ENCODE data around the gene P2RY6. TPM values are rescaled to one million over a fixed set of nuclear protein-coding genes. Genes with fewer than 3 reads are reported as not detected.

Gene P2RY6
- total RNA-seq, 1 experiment from 2014 or later: 0.15 TPM

DNA sequence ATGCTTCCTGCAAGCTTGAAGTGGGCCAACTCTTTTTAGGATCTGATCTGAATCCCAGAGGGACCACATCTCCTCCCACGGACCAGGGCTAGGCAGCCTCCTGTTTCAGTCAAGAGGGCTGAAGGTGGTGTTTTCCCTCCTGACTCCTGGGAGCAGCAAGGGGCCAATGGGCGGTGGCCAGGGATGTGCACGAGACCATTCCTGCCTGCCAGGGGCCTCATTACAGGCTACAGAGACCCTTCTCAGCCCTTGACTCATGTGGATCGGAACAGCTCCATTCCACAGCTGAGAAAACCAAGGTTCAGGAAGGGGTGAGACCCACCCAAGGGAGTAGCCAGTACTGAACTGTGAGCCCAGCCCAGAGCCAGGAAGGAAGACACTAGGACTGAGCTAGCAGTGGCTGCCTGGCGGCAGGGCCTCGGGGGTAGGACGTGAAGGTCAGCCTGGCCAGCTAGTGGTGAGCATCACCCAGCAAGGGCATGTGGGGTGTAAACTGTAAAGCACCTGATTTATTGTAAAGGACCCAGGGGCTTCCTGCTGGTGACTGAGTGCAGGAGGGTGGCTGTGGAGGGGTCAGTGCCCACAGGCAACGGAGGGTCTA is 3.4 kb upstream of the P2RY6 start:
- no peaks in the 10 kb centered on the region for H3K9me2 ChIP-seq (ENCODE audit: insufficient read depth)
- H2AFZ ChIP-seq (ENCODE audit: low read depth, low read length, poor library complexity, severe bottlenecking): no peak overlapping the region
- peaks cover 2 to 19% of the 10 kb centered on the region in 2 experiments; a peak in 3 of 4 replicates for H3K4me1 ChIP-seq (ENCODE audit: control insufficient read depth in 1 of 2, insufficient read depth in 2 of 2, low read length in 2 of 2)
- DNase-seq (ENCODE audit: low read depth, low spot score): no peak
- CTCF ChIA-PET: no interaction called here
- no peak overlapping the region for H3K4me3 ChIP-seq (replicated peaks in 1 of 2; ENCODE audit: low read depth in 1 of 2, low read length in 2 of 2)
- no peaks in the 10 kb centered on the region for H3K79me2 ChIP-seq (ENCODE audit: insufficient read depth, low read length)
- peaks cover 5% of the 10 kb centered on the region; the same call in 1 of the 2 replicates for H3K27me3 ChIP-seq (ENCODE audit: insufficient read depth, low read length)
- H3K9ac ChIP-seq (ENCODE audit: low read length): no peak overlapping the region
- POLR2A ChIA-PET: no interaction called here
- no peaks in the 10 kb centered on the region for H3K9me3 ChIP-seq (ENCODE audit: control insufficient read depth in 1 of 2, insufficient read depth in 1 of 2, low read depth in 1 of 2, low read length in 2 of 2)
- RAD21 ChIA-PET (ENCODE audit: low non-redundant PET in 1 of 2, low total read pairs in 2 of 2, uncharacterized antibody in 2 of 2, unreplicated experiment in 2 of 2): no interaction called here
- no peak for TF ChIP-seq SIN3A (IDR thresholded peaks at IDR 0.05; ENCODE audit: low read depth)
- no peak for TF ChIP-seq FOSL1 (IDR thresholded peaks at IDR 0.05; ENCODE audit: low read depth)
- TF ChIP-seq JUND (IDR thresholded peaks at IDR 0.05): no peak
- TF ChIP-seq, protein P1, sequence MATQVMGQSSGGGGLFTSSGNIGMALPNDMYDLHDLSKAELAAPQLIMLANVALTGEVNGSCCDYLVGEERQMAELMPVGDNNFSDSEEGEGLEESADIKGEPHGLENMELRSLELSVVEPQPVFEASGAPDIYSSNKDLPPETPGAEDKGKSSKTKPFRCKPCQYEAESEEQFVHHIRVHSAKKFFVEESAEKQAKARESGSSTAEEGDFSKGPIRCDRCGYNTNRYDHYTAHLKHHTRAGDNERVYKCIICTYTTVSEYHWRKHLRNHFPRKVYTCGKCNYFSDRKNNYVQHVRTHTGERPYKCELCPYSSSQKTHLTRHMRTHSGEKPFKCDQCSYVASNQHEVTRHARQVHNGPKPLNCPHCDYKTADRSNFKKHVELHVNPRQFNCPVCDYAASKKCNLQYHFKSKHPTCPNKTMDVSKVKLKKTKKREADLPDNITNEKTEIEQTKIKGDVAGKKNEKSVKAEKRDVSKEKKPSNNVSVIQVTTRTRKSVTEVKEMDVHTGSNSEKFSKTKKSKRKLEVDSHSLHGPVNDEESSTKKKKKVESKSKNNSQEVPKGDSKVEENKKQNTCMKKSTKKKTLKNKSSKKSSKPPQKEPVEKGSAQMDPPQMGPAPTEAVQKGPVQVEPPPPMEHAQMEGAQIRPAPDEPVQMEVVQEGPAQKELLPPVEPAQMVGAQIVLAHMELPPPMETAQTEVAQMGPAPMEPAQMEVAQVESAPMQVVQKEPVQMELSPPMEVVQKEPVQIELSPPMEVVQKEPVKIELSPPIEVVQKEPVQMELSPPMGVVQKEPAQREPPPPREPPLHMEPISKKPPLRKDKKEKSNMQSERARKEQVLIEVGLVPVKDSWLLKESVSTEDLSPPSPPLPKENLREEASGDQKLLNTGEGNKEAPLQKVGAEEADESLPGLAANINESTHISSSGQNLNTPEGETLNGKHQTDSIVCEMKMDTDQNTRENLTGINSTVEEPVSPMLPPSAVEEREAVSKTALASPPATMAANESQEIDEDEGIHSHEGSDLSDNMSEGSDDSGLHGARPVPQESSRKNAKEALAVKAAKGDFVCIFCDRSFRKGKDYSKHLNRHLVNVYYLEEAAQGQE (IDR thresholded peaks at IDR 0.05; ENCODE audit: low read depth): no peak
- no peak for TF ChIP-seq POLR2AphosphoS5 (IDR thresholded peaks at IDR 0.05; ENCODE audit: low read depth, low read length)
- TF ChIP-seq YY1 (IDR thresholded peaks at IDR 0.05; ENCODE audit: extremely low read depth, insufficient replicate concordance, low read depth, low read length): no peak
- TF ChIP-seq, protein P2, sequence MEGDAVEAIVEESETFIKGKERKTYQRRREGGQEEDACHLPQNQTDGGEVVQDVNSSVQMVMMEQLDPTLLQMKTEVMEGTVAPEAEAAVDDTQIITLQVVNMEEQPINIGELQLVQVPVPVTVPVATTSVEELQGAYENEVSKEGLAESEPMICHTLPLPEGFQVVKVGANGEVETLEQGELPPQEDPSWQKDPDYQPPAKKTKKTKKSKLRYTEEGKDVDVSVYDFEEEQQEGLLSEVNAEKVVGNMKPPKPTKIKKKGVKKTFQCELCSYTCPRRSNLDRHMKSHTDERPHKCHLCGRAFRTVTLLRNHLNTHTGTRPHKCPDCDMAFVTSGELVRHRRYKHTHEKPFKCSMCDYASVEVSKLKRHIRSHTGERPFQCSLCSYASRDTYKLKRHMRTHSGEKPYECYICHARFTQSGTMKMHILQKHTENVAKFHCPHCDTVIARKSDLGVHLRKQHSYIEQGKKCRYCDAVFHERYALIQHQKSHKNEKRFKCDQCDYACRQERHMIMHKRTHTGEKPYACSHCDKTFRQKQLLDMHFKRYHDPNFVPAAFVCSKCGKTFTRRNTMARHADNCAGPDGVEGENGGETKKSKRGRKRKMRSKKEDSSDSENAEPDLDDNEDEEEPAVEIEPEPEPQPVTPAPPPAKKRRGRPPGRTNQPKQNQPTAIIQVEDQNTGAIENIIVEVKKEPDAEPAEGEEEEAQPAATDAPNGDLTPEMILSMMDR (IDR thresholded peaks at IDR 0.05 in 2 of 3, conservative IDR thresholded peaks at IDR 0.05 in 1 of 3; ENCODE audit: borderline replicate concordance in 1 of 3, insufficient read depth in 1 of 3, low read depth in 2 of 3, low read length in 2 of 3): no peak
- TF ChIP-seq CEBPB (IDR thresholded peaks at IDR 0.05; ENCODE audit: low read depth): no peak
- no peak for TF ChIP-seq POLR2A (IDR thresholded peaks at IDR 0.05; ENCODE audit: borderline replicate concordance, extremely low read depth, insufficient read depth, insufficient read length)
- TF ChIP-seq, protein P3, sequence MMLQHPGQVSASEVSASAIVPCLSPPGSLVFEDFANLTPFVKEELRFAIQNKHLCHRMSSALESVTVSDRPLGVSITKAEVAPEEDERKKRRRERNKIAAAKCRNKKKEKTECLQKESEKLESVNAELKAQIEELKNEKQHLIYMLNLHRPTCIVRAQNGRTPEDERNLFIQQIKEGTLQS (IDR thresholded peaks at IDR 0.05): no peak
- no peak for TF ChIP-seq TCF7L2 (IDR thresholded peaks at IDR 0.05; ENCODE audit: borderline replicate concordance, extremely low read depth, insufficient read depth, insufficient read length)
- TF ChIP-seq, protein P4, sequence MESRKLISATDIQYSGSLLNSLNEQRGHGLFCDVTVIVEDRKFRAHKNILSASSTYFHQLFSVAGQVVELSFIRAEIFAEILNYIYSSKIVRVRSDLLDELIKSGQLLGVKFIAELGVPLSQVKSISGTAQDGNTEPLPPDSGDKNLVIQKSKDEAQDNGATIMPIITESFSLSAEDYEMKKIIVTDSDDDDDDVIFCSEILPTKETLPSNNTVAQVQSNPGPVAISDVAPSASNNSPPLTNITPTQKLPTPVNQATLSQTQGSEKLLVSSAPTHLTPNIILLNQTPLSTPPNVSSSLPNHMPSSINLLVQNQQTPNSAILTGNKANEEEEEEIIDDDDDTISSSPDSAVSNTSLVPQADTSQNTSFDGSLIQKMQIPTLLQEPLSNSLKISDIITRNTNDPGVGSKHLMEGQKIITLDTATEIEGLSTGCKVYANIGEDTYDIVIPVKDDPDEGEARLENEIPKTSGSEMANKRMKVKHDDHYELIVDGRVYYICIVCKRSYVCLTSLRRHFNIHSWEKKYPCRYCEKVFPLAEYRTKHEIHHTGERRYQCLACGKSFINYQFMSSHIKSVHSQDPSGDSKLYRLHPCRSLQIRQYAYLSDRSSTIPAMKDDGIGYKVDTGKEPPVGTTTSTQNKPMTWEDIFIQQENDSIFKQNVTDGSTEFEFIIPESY (IDR thresholded peaks at IDR 0.05; ENCODE audit: extremely low read depth, insufficient replicate concordance, low read length): no peak
- no peak for TF ChIP-seq ELF1 (IDR thresholded peaks at IDR 0.05; ENCODE audit: borderline replicate concordance, low read depth)
- TF ChIP-seq RAD21 (IDR thresholded peaks at IDR 0.05; ENCODE audit: low read depth): no peak
- no peak for TF ChIP-seq ZFX (IDR thresholded peaks at IDR 0.05)
- TF ChIP-seq EGR1 (IDR thresholded peaks at IDR 0.05; ENCODE audit: low read depth): no peak
- TF ChIP-seq EZH2phosphoT487 (IDR thresholded peaks at IDR 0.05; ENCODE audit: borderline replicate concordance): no peak
- intact Hi-C loops (cut with micrococcal nuclease): no loop called here
- no peaks in the 10 kb centered on the region for H4K20me1 ChIP-seq (ENCODE audit: insufficient read depth)
- H3K4me2 ChIP-seq (ENCODE audit: low read length): no peak overlapping the region
- H3K27ac ChIP-seq (ENCODE audit: low read depth, low read length): no peak overlapping the region
- no TSS peak for BruUV-seq (replicated peaks)
- ATAC-seq: no peak
- H3K36me3 ChIP-seq (ENCODE audit: control insufficient read depth in 1 of 2, insufficient read depth in 2 of 2, low read length in 2 of 2): no peaks in the 10 kb centered on the region

Data from HCT116 (cell line).